Fibroblast of villous mesenchyme (primary cell): ENCODE data around the gene EIF1AD. TPM values are rescaled to one million over a fixed set of nuclear protein-coding genes. Genes with fewer than 3 reads are reported as not detected.
"Not testable (repeated sequence)": the region's sequence is repeated elsewhere in the genome, so short reads cannot be mapped to it uniquely, and the experiment has no call there.

Experiments
- DNase-seq: peaks from one replicate; pipeline ENCODE4 v3.0.0-alpha.2; 2010; ENCODE audit warnings: low read depth
- H3K4me3 ChIP-seq: 2 replicates; pipeline ENCODE4 v1.5.1; 2011; ENCODE audit warnings: low read depth, mild to moderate bottlenecking, low read length
- total RNA-seq: library from RNA; depleted of rRNA; stranded (reverse); fragments of >200 nt; gene quantifications from 2 replicates; pipeline ENCODE4 v1.2.3, GENCODE V29; 2012
- TF ChIP-seq, protein P1 (sequence below): IDR thresholded peaks from 2 replicates; pipeline ENCODE4 v1.5.1; 2012; ENCODE audit warnings: low read depth, mild to moderate bottlenecking, low read length; ENCODE audit not compliant: insufficient read depth

Gene EIF1AD
- total RNA-seq, 1 donor: 35.4 TPM

DNA sequence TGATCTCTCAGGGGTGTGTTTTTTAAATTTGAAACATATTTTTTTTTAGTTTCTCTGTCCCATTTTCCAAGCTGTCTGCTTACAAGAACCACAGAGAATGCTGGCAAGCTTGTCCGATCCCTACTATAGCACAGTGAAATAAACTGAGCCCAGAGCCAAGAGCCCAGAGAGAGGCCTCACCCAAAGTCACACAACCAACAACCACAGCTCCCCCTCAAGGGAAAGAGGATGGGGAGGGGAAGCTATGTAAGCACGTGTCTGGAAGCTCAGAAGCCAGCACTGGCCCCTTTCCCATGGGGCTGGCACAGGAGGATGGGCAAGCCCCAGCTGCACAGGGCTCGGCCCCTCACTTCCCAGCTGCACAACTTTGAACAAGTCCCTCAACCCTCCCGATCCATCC is 43.7 kb downstream of the EIF1AD start:
- TF ChIP-seq, protein P1, sequence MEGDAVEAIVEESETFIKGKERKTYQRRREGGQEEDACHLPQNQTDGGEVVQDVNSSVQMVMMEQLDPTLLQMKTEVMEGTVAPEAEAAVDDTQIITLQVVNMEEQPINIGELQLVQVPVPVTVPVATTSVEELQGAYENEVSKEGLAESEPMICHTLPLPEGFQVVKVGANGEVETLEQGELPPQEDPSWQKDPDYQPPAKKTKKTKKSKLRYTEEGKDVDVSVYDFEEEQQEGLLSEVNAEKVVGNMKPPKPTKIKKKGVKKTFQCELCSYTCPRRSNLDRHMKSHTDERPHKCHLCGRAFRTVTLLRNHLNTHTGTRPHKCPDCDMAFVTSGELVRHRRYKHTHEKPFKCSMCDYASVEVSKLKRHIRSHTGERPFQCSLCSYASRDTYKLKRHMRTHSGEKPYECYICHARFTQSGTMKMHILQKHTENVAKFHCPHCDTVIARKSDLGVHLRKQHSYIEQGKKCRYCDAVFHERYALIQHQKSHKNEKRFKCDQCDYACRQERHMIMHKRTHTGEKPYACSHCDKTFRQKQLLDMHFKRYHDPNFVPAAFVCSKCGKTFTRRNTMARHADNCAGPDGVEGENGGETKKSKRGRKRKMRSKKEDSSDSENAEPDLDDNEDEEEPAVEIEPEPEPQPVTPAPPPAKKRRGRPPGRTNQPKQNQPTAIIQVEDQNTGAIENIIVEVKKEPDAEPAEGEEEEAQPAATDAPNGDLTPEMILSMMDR: no peak
- DNase-seq: no peak

DNA sequence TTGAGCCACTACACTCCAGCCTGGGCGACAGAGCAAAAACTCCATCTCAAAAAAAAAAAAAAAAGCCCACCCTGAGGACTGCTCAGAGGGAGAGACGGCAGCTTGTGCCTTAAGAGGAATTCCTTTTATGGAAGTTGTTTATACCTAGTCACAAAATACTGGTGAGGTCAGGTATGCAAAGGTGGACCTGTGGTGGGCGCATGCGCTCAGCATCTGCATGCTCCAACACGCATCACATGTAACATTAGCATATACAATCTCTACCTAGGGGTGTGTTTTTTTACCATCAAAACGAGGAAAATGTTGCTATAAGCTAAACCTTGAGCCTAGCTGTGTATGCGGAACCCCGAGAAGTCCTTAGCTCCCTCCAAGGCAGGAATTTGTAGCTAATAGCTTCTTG is 47.2 kb downstream of the EIF1AD start:
- H3K4me3 ChIP-seq: no peak overlapping the region
- TF ChIP-seq, protein P1: no peak
- no peak for DNase-seq

More for the DNA sequence above, 43.7 kb downstream of the EIF1AD start:
- H3K4me3 ChIP-seq: no peak overlapping the region

DNA sequence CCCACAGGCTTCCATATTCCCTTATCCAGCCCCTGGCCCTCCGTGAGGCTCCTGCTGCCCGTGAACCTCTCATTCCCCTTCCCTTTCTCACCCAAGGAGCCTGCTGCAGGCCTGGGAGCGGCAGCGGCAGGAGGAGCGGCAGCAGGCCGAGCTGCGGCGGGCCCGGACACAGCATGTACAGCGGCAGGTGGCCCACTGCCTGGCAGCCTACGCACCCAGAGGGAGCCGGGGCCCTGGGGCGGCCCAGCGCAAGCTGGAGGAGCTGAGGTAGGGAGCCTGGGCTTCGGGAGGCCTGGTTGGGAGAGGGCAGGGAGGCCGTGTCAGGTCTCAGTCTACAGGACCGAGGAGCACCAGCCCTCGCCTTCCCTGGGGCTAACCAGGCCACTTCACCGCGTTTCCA is 48.5 kb downstream of the EIF1AD start:
- TF ChIP-seq, protein P1: no peak
- DNase-seq: no peak
- H3K4me3 ChIP-seq: no peak overlapping the region

DNA sequence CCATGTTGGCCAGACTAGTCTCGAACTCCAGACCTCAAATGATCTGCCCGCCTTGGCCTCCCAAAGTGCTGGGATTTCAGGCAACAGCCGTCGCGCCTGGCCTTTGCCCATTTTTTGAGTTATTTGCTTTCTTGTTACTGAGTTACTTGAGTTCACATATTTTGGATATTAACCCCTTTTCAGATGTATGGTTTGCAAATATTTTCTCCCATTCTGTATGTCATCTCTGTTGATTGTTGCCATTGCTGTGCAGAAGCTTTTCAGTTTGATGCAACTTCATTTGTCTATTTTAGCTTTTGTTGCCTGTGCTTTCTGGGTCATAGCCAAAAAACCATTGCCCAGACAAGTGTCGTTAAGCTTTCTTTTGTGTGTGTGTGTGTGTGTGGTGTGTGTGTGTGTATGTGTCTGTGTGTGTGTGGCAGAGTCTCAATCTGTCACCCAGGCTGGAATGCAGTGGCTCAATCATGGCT is 49.9 kb downstream of the EIF1AD start:
- no peak overlapping the region for H3K4me3 ChIP-seq
- no peak for DNase-seq
- TF ChIP-seq, protein P1: no peak

DNA sequence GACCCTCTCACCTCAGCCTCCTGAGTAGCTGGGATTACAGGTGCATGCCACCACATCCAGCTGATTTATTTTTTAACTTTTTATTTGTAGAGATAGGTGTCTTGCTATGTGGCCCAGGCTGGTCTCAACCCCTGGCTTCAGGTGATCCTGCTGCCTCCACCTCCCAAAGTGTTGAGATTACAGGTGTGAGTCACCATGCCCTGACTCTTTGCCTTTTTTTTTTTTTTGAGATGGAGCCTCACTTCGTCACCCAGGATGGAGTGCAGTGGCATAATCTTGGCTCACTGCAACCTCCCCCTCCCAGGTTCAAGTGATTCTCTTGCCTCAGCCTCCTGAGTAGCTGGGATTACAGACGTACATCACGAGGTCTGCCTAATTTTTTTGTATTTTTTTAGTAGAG is 50.3 kb downstream of the EIF1AD start:
- not testable (repeated sequence) for H3K4me3 ChIP-seq, DNase-seq

DNA sequence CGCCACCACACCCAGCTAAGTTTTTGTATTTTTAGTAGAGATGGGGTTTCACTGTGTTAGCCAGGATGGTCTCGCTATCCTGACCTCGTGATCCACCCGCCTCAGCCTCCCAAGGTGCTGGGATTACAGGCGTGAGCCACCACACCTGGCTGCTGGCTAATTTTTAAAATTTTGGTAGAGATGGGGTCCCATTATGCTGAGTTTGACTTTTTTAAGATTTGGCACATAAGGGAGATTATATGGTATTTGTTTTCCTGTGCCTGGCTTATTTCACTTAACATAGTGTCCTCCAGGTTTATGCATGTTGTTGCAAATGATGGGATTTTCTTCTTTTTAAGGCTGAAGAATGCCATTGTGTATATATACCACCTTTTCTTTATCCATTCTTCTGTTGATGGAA is 51.2 kb downstream of the EIF1AD start:
- not testable (repeated sequence) for H3K4me3 ChIP-seq, DNase-seq

DNA sequence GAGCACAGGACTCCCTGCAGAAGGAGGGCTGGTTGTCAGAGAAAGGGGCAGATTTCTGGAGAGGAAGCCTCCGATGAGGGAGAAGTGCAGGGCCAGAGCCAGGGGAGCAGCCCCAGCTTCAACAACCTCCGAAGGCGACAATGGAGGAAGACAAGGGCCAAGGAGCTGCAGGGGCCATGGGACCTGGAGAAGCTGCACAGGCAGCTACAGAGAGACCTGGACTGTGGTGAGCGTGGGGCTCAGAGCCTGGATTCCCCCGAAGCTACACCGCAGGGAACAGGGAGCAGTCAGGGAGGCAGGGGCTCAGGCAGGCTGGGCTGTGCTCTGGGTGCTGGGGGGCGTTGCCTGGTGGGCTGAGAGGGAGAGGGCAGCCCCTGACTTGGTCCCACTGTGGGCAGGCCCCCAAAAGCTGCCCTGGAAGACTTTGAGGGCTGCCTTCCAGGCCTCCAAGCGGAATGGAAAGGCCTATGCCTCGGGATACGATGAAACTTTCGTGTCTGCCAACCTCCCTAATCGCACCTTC is 54.3 kb downstream of the EIF1AD start:
- DNase-seq: no peak
- TF ChIP-seq, protein P1: no peak
- no peak overlapping the region for H3K4me3 ChIP-seq

DNA sequence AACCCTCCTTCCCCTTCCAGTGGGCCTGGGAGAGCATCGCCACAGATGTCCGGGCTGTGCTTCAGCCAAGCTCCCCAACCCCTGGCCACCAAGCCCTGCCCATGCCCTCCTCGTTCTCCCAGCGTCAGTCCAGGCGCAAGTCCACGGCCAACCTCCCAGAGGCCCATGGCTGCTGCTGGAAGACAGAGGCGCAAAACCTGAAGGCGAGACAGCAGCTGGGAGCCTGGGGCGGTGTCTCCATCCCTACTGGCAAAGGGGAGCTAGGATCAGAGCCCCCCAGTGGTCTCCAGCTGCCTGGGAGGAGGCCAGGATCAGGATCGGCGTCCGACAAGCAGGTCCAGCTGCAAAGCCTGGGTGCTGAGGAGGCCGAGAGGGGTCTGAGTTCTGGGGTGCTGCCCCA is 54.8 kb downstream of the EIF1AD start:
- no peak for DNase-seq
- TF ChIP-seq, protein P1: no peak
- H3K4me3 ChIP-seq: no peak overlapping the region
